MM.1S (cell line): ENCODE results near the gene EIF3C.
"Not testable (repeated sequence)": the region's sequence is repeated elsewhere in the genome, so short reads cannot be mapped to it uniquely, and the experiment has no call there.

ENCODE experiments used
- CTCF ChIP-seq: fragments of 300-600 bp; sonication (generic); IDR thresholded peaks from 2 replicates; pipeline ENCODE4 v1.5.1; 2016; ENCODE audit warnings: antibody characterized with exemption, low read length, mixed read lengths
- EZH2 ChIP-seq: fragments of 300-600 bp; sonication (generic); optimal IDR thresholded peaks from 2 replicates; pipeline ENCODE3; 2017; ENCODE audit warnings: low read depth, mild to moderate bottlenecking, antibody characterized with exemption, low read length, mixed read lengths
- EZH2phosphoT487 ChIP-seq: fragments of 300-600 bp; sonication (generic); IDR thresholded peaks from 2 replicates; pipeline ENCODE4 v1.6.1; 2018; ENCODE audit warnings: antibody characterized with exemption, low read length

- not testable (repeated sequence) for TF ChIP-seq EZH2, CTCF, EZH2phosphoT487
Measured at GRCh38 chr16:28751487-28751886, 40.2 kb downstream of the EIF3C start, which contains the start of gene NPIPB9.
